Ovary (tissue), 3 donors: ENCODE data around the gene TIFAB.

Source experiments
- CTCF ChIP-seq, 3 donors: fragments of 450-650 bp in 2 of 3; fragments of 200-600 bp in 1 of 3; IDR thresholded peaks; one replicate each; pipeline versions ENCODE4 v1.5.1 to v1.8.0; 2016 to 2022; ENCODE audit warnings: antibody characterized with exemption in 3 of 3, mild to moderate bottlenecking in 1 of 3
- EP300 ChIP-seq: sonication (generic); formaldehyde crosslinking; IDR thresholded peaks from one replicate; pipeline ENCODE4 v1.6.1; 2017; ENCODE audit warnings: antibody characterized with exemption
- POLR2A ChIP-seq: fragments of 450-650 bp; IDR thresholded peaks from one replicate; pipeline ENCODE4 v1.6.1; 2017; ENCODE audit warnings: antibody characterized with exemption, mild to moderate bottlenecking, moderate library complexity
- donor health status: DM: no; HTN: no; CAD: no.

GRCh38 chr5:135428586-135428985 is 23.6 kb downstream of the TIFAB start:
- no peak for TF ChIP-seq CTCF (IDR thresholded peaks at IDR 0.05)
- no peak for TF ChIP-seq POLR2A
- TF ChIP-seq EP300 = no peak
